NOMO-1 treated with DMSO at 0.1 percent for 48 hours (cell line): ENCODE data around the gene PRPF6.

Source experiments
- DNase-seq: peaks from one replicate; lab custom pipeline; 2025; ENCODE audit not compliant: unreplicated experiment; lab: John Stamatoyannopoulos, UW

PRPF6 gene

GRCh38 chr20:63945031-63945658 lies 35.8 kb upstream of the PRPF6 start:
- no peak for DNase-seq

- no peak for DNase-seq
These were observed 34.7 kb upstream of the PRPF6 start for GRCh38 chr20:63945921-63946920.

GRCh38 chr20:63946986-63947637 lies 33.8 kb upstream of the PRPF6 start:
- DNase-seq: no peak

- DNase-seq: no peak
These were observed 33.1 kb upstream of the PRPF6 start for GRCh38 chr20:63947638-63948456.

DNA sequence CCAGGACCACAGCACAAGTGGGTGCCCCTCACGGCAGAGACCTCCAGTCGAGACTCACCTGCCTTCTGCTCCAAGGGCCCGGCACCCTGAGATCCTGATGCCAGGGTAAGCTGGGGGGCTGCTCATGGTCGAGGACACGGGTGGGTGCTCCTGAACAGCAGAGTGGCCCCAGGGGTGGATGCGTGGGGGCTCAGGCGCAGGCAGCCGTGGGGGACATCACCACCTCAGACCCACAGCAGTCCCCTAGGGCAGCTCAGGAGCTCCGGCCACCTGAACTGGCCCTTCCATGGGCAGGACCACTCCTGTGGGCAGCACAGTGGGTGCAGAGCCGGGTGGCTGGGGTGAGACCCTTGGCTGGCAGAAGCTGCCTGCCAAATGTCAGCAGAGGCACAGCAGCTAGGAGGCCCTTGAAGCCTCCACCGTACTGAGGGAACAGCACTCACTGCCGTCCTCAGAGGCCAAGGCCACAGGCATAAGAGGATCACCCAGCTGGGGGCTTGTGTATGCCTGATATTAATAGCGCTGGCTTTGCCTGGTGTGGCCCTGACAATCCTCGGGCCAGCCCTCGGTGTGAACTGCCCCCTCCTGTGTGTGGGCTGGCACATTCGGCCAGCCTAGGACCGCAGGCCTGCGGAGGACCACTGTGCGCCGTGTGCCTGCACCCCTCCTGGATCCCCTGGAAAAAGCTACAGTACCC lies 30.1 kb upstream of the PRPF6 start:
- no peak for DNase-seq

DNA sequence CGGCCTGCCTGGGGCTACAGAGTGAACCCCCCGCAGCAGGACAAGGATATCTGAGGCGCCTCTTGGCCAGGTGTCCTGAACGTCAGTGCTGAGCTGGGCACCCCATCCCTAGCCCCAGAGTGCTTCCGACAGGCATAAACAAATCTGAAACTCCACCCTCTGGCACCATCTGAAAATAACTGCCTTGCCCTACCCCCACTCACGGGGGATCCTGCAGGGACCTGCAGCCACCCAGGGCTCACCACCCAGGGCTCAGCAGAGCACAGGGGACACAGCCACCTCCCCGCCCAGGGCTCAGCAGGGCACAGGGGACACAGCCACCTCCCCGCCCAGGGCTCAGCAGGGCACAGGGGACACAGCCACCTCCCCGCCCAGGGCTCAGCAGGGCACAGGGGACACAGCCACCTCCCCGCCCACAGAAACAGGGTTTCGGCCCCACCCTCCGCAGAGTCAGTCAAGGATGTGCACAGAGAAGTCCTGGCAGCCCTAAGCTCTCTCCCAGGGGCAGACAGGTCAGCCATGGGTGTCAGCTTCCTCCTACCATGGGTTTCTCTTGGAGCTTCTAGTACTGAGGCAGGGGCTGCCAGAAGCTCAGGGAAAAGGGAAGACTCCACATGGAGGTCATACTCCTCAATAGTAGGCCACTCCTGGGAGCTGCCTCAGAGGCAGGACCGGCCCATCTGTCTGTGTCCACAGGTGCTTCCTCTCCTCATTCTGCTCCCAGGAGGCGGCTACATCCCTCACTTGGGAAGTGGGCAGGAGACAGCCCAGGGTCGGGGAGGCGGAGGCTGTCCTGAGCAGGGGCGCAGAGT lies 29.3 kb upstream of the PRPF6 start:
- no peak for DNase-seq

GRCh38 chr20:63952210-63952535 lies 28.8 kb upstream of the PRPF6 start:
- no peak for DNase-seq

- DNase-seq: no peak
These were observed 28.2 kb upstream of the PRPF6 start for GRCh38 chr20:63952769-63953168.

GRCh38 chr20:63953764-63954429 lies 27.0 kb upstream of the PRPF6 start:
- no peak for DNase-seq

- DNase-seq: peak; percentile 20
These were observed 25.6 kb upstream of the PRPF6 start for GRCh38 chr20:63955281-63955826.

DNA sequence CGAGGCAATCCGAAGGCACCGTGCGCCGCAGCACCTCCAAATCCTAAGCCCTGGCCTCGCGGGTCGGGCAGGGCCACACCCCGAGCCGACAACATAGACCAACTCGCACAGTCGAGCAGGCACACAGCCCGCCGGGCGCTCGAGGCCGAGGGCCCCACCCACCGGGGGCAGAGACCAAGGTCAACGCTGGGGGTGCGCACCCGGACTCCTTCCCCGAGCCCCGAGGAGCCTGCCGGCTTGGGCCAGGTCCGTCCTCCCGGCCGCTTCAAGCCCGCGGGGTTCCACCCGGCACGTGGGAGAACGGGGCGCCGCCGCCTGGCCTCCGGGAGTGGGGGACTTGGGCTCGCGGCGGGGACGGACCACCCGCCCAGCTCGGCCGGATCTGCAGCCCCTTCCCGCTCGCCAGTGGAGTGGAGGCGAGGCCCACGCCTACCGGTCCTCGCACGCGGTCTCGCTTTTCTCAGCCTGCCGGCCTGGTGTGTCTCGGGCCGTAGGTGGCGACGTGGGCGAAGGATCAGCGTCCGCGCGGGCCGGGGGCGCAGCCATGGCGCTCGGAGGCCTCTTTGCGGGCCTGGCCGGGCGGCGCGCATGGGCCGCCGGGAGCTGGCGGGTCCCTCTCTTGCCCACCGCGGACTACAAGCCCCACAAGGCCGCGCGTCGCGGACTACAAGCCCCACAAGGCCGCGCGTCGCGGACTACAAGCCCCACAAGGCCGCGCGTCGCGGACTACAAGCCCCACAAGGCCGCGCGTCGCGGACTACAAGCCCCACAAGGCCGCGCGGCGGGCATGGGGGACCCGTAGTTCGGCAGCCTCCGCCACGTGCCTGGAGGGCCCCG lies 24.9 kb upstream of the PRPF6 start, which contains the start of gene UCKL1:
Gene UCKL1, minus strand, starts transcription at position 590 of the 837 bp plus-strand sequence. Its CDS starts 44 bp downstream, at position 546.
- DNase-seq: peak; percentile 80

DNA sequence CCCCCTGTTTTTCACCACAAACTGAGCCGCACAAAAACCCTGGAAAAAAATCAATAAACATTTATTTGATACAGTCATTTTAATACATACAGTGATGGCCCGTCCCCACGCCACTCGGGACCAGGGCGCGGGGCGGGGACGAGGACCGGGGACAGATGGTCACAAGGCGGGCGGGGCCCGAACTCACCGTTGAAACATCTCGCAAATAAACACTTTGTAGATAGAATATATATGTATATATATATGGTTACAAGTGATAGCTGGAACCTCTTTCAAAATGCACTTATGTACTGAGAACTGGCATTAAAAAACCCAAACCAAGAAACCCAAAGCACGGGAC lies 24.3 kb upstream of the PRPF6 start:
- no peak for DNase-seq

DNA sequence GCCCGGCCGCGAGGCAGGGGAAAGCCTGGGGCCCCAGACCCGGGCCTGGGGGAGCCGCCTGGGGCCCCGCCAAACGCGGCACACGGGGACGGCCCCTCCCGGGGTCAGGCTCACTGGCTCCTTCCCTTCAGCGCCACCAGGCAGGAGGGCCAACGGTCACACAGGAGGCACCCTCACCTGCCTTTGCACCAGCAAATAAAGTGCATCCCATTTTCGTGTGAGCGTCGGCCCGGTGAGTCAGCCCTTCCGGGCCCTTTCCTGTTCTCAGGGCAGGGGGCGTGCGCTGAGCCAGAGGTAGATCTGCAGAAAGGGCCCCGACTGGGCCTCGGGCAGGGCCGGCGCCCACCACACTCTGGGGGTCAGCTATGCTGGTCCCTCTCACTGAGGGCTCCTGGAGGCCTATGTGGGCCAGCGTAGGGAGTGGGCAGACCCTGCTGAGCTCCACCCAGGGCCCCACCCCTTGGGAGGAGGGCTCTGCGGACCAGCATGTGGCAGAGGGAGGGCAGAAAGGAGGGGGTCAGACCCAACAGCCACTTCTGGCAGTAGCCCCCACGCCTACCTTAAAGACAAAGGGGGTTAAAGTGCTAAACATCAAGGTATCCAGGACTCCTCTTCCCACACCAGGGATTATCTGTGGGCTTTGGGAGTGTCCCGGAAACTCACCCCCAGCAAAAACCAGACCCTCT lies 23.8 kb upstream of the PRPF6 start:
- DNase-seq: peak; percentile 50

GRCh38 chr20:63957690-63958441 lies 23.1 kb upstream of the PRPF6 start:
- DNase-seq: no peak

- DNase-seq: no peak
These were observed 22.5 kb upstream of the PRPF6 start for GRCh38 chr20:63958471-63958870.

- DNase-seq: no peak
These were observed 21.8 kb upstream of the PRPF6 start for GRCh38 chr20:63958964-63959698.
